Erythroblast (primary cell): ENCODE measurements around the gene HOPX.

Source experiments
- GATA1 ChIP-seq: IDR thresholded peaks from 2 replicates; pipeline ENCODE4 v1.6.1; 2011; ENCODE audit warnings: low read depth, mild to moderate bottlenecking, control low read depth, low read length, moderate library complexity
- POLR2A ChIP-seq: IDR thresholded peaks from 2 replicates; pipeline ENCODE4 v1.6.1; 2011; ENCODE audit warnings: mild to moderate bottlenecking, low read length

GRCh38 chr4:56705334-56705733 lies 24.2 kb upstream of the HOPX start:
- no peak for TF ChIP-seq POLR2A
- no peak for TF ChIP-seq GATA1
